Cortex of kidney (tissue), 1 donor: ENCODE data around the gene NEK10.
"Not testable (repeated sequence)": the region's sequence is repeated elsewhere in the genome, so short reads cannot be mapped to it uniquely, and the experiment has no call there.

Experiments
- DNase-seq: peaks from one replicate; lab custom pipeline; 2025; lab: John Stamatoyannopoulos, UW

The NEK10 gene

DNA sequence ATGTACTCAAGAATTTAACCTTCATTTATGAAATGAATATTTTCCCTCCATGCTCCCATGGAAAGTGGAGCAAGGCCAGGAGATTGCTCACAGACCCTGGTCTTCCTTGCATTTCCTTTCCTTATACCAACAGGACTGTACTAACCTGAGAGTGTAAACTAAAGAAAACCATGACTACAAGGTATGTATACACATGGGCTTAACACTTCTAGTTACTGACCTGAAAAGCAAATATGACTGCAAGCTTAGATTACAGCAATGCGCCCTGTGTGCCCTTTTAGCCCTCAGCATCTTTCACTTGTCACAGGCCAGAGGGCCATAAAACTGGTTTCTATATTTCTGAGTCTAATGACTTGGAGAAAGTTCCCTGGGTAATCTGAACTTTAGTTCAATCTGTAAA lies 52.1 kb downstream of the NEK10 start:
- no peak for DNase-seq

DNA sequence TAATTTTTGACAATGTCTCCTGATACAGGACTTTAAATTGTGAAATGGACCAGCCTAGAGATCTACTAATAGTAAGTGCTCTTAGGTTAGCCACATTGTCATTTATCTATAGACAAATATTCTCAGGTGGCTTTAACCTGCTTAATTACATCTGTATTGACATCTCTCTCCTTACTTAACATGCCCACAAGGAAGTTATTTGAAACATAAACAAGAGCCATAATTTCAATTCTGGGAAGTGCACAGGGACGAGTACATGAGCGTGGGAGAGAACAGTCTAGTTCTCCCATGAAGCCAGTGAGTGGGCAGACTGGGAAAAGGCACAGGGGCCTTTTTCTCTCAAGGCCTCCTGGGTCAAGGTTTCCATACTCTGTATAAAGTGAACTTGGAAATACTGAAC lies 54.2 kb downstream of the NEK10 start:
- no peak for DNase-seq

DNA sequence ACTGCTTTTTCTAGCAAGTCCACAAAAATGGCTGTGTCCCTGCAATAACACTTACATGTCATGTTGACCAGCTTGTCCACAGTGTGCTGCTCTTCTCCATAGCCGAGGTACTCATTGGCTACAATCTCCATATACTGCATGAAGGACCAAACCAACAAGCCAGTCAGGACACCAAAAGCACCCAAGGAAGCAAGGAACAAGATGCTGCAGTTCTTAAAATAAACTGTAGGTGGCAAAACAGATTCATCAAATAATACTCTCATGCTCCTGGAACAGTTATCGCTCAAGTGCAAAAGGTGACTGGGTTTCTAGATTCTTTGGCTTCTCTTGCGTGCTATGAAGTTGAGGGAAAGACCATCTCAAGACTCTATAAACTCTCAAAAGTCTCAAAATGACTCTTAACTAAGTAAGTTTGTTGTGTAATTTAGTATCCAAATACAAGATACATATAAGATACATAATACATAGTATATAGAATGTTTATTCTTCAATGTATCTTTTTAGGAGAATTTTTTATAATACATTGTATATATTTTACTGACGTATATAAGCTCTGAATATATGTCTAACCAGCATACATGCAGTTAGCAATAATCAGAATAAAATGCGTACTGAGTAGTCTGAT lies 57.0 kb downstream of the NEK10 start:
- DNase-seq = no peak

DNA sequence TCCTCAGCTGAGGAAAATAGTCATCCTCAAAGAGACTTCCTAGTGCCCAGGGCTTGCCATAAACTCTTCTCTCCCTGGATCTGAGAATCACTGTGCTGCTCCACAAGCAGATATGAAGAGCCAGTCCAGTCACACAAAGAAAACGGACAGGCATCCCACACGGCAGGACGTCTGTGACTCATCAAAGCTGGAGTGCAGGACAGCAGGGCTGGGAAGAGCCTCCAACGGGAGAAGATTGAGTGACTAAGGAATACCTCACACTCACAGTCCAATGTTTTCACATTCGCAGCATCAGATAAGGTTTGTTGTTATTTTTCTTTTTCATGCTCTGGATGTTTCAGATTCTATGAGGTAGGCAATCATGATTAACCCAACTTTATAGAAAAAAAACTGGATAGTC lies 57.8 kb downstream of the NEK10 start:
- no peak for DNase-seq

DNA sequence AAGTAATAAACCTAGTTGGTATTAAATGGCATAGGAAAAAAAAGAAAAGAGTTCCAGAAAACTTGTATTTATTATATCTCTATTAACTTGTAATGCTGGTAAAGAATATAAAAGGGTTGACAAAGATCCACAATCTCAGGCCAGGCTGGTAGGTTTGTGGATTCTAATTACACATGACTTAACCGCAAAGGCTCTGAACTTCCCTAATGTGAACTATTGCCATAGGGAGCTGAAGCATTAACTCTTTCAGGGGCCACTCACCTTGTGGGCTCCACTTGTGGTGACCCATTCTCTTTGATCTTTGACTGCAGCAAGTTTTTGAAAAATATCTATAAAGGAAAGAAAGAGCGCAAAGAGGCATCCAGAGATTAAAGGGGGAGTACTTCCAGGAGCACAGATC lies 58.5 kb downstream of the NEK10 start:
- no peak for DNase-seq

DNA sequence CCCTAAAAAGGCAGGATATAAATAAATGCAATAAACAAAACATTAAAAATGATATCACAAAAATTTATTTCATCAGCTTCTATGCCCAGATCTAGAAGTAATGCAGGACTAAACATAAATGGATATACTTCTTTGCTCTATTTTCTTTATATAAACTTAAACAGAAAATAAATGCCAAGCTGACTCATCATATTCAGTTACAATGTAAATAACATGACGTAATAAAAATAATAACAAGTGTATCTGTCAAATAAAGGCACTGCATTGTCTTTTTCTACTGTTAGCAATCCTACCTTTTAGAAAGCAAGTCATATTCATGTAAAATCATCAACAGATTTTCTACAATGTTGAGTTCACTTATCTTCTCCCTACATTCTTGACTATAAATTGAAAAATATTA lies 61.6 kb downstream of the NEK10 start:
- no peak for DNase-seq

DNA sequence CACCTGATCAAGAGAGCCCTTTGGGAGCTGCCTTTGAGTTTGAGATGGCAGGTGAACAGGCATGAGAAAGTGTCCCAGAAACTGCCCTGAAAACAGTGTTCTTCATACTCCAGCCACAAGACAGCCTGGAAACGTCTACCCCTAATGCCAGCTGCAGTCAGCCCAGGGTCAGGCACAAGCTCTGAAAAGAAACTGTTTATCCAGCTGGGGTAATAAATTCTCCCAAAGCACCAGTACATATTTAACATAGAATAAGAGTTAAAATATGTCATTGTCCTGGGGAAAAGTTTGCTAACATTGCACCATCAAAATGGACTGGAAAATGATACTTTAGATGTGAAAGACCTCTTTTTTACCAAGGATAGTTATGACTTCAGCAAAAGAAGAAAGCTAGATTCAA lies 66.3 kb downstream of the NEK10 start:
- no peak for DNase-seq

DNA sequence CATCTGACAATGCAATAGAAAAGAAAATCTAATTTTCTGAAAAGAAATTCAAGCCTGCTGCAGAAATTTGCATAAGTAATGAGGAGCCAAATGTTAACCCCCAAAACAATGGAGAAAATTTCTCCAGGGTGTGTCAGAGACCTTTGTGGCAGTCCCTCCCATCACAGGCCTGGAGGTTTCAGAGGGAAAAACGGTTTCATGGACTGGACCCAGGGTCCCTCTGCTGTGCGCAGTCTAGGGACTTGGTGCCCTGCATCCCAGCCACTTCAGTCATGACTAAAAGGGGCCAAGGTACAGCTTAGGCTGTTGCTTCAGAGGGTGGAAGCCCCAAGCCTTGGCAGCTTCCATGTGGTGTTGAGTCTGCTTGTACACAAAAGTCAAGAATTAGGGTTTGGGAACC lies 70.2 kb downstream of the NEK10 start:
- DNase-seq = not testable (repeated sequence)

DNA sequence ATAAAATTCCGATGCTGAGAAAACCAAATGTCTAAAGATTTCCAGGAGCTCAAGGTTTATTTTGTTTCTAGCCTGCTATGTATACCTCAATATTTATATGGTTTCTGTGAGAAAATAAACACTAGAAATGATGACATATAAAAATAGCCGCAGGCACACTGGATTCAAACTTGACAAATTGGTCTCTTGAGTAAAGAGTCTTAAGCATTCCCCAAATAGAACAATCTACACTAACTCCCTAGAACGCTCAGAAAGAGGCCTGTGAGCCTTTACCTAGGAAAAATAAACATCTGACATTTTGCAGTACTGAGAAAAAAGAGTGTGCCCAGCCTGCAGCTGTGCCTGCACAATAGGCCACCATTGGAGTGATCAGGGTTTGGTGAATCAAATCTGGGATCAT lies 75.2 kb downstream of the NEK10 start:
- DNase-seq = no peak

DNA sequence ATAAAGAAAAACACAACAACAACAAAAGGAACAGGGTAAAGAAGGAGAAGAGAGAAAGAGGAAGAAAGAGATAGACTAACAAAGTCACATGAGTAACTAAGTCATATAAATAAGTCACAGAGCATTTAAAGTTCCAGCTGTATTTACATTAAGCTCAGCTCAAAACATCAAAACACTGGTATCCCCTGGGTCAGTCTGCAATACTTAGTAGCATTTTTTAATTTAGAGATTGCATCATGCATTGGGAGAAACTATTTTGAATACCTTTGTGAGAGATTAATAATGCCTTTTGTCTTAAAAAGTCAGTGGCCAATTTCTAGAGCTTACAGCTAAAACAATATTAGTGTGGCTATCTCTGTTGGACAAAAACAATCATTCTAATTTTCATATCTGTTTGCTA lies 78.4 kb downstream of the NEK10 start:
- no peak for DNase-seq

DNA sequence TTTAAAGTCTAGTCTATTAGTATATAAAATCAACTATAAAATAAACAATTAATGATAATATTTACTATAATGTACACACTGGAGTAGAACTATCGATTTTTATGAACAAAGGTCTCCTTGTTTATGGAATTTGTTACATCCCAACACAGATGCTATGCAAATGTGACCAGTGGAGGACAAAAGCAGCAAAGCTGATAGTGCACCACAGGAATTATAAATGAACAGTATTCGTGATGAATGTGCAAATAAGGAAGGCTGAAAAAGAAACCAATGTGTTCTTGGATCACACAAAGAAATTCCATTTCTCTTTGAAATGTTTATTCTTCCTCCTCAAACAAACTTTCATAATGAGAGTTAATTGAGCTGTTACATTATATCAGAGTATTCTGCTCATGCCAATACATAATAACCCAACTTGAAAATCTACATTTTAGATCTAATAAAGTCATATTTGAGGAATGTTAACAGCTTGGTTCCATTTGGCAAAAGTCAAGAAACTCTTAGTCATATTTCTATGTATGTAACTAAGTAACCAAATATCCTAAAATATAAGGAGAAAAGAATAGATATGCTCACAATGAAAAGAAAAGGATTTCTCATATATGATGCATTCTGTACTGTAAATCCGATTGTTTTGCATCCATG lies 79.3 kb downstream of the NEK10 start:
- DNase-seq = no peak

DNA sequence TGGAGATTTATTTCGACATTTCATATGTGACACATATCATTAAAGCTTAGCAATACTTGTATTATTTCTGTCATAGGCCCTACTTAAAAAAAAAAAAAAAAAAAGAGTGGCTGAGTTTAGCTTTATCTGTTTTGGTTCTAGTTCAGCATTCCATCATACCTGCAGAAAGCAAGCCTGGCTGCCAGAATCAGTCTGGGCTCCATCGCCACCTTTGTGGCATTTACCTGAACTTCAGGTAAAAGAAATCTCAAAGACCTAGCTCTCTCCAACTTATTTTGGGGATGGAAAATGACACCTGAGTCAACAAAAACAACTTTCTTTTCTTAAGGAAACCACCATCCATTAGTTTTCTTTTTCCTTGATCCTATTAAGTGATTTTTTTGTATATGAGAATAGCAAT lies 82.1 kb downstream of the NEK10 start:
- no peak for DNase-seq

DNA sequence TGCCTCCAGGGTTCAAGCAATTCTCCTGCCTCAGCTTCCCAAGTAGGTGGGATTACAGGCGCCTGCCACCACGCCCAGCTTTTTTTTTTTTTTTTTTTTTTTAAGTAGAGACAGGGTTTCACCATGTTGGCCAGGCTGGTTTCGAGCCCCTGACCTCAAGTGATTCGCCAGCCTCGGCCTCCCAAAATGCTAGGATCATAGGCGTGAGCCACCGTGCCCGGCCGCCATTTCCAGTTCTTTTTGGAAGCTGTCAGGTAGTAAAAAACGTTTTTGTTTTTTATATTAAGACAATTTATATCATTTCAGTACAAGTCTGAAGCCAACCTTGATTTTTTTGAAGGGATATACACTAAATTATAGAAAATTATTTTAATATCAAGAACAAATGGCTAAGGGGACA lies 82.7 kb downstream of the NEK10 start:
- not testable (repeated sequence) for DNase-seq

DNA sequence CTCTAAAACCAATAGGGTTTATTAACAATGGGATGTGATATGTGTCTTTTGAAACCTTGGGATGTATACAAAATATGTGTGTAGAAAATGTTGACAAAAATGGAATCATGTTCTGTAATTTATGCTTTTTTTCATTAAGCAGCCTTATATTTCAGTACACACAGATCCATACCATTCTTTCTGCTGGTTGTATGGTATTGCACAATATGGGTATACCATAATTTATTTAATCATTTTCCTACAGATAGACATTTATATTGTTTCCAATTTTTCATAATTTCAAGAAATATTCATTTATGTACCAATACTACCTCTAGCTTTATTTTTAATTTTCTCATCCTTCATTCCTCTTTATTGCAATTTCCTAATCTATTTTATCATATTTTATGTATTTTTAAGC lies 83.5 kb downstream of the NEK10 start:
- DNase-seq = no peak

DNA sequence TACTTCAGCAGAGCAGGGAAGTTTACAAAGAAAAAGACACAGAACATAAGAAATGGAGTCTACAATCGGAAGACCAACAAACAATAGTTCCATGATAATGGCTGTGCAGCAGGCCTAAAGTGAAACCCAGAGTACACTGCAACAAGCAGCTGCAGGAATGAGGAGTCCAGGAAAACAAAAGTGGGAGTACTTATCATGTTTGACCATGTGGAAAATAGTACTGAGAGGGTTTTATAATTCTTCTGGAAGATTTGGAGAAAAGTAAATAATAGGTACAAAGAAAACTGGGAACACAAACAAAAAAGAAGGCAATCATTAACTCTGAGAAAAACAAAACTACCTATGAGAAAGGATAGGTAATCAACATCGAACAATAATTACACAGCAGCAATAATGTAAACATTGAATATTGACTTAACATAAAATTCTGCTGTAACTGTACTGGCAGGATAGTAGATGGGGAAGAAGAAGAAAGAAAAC lies 87.5 kb downstream of the NEK10 start:
- DNase-seq = no peak

DNA sequence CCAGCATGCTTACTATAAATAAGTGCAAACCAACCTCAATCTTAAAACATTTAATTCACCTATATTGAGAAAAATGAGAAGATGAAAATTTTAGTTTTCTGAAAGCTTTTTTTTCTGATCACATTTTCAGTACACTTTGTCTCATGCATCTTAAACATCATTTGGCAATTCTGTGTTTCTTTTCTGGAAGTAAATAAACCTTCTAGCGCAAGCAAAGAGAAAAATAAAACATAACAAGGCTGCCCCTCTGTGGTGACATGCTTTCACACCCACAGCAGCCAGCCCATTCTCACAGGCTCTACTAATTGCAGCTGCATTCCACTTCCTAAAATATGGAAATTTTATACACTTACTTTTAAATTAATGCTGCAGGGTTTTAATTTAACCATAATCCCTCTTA lies 90.1 kb downstream of the NEK10 start:
- no peak for DNase-seq

DNA sequence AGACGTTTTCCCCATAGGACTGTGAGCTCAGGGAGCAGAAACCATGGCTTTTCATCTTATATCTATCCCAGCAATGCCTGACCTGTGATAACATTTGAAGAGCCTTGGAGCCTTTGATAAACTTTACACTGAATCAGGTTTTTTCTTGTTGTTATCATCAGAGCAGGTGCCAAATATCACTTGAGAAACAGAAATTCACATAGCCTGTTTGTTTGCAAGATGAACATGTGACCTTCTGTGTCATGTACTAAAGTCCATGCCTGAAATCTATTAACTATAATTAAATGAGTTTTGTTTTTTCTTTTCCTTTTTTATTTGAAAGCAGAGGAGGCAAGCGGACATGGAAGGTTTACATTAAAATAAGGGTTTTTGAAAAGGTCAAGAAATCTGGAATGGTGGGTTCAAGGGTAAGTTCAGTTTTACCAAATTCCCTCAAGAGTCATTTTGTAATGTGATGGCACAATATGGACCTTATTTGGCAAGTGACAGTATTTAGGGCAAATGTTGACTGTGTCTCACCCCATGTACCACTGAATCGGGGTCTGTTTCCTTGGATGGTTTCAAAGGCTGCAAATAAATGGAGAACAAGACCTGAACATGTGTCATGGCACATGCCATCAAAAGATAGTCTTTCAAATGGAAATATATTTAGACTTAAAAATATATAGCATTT lies 90.7 kb downstream of the NEK10 start:
- no peak for DNase-seq

DNA sequence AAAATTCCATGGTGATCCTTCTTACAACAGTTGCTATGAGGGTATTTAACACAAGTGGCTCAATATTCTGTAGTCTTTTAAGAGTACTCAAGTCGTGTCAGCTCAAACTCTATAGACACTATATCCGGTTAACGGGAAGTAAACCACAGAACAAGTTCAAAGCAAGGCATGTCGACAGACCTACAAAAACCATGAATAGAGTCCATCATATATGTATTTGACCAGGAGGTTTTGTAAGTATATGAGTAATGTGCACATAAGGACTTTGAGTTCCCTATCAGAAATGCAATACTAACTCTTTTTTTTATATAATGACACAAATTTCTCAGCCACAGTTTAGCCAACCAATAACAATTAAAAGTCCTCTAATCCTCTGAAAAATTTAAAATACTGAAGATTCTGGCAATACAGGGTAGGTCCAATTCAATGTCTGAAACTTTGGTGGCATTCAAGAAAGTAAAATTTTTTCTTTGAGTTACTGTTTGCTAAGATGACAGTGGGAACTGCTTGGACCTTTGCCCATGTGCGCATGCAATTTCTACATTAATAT lies 93.7 kb downstream of the NEK10 start:
- DNase-seq = no peak

DNA sequence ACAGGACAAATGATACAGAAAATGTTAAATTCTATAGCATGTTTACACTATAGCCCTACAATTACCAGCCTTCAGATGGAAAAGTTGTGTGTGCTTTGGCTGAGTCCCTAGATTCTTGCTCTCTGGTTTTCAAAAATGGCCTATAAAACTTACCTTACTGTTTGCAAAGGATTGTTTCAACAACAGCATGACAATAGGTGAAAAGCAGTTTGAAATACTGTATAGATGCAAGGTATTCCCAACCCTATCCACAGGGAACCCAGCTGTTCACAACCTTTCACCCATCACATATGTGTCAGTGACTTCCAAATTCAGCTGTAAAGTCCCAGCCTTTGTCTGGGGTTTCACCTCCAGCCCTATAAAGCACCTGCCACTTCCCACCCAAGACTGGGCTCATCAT lies 97.3 kb downstream of the NEK10 start:
- DNase-seq = no peak

DNA sequence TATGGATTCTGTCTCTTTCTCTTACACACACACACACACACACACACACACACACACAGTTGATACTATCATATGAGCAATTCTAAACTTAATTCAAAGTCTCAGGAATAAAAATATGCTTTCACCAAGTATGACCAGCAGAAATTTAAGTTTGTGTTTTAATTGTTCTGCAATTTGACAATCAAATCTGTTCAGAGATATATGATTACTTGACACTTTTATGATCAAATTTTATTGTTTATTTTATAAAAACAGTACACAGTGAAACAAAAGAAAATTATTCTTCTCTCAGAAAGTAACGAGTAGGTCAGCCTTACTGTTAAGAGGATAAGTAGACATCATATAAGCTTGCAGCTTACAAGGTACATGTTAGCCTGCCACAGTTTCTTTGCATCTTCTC lies 114.3 kb downstream of the NEK10 start:
- DNase-seq = no peak

DNA sequence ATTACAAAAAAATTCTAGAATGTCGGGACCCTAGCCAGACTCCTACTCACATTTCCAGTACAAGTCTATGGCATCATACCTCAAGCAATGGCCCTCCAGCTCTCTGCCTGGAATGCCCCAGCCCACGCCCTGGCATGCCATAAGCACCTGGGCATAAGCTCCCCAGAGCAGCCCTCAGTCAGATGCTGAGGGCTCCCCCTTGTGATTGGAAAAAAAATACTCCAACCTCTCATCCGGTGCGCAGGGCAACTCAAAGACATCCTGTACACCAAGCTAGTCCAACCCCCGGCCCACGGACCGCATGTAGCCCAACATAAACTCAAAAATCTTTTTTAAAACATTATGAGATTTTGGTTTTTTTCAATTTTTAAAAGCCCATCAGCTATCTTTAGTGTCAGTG lies 115.4 kb downstream of the NEK10 start:
- no peak for DNase-seq

DNA sequence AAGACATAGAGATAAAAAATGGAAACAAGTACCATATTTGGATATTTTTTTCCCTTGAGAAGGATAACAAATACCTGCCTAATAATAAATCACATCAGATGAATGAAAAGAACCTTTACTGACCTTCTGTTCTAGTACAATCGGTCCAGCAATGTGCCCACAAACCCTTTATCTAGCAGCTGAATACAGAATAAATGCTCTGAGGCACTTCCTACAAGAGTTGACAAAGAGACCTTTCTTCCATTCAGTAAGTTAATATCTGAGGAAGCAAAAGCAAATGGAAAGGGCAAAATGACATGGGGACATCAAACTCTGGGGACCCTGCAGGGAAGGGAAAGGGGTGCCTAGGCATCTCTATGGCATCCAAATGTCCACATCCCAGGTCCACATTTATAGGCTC lies 115.8 kb downstream of the NEK10 start:
- DNase-seq = no peak

DNA sequence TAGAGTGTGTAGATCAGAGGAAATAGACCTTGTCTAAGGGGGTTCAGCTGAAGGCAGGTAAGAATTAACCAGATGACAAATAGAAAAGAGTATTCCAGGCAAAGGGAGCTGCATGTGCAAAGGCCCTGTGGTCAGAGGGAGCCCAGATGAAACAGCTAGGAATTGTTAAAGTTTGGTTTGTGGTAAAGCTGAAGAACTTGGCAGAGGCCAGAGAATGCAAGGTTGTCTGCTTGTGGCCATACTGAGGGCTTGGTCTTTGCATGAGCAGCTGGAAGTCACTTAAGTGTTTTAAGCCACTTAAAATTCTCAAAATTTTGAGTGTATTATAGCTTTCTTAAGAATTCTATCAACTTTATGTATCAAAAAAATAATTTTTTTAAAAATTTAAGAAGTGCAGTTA lies 116.5 kb downstream of the NEK10 start:
- no peak for DNase-seq
